Brain pericyte (primary cell): ENCODE results near the gene LKAAEAR1.

Experiments
- DNase-seq: peaks from one replicate; pipeline ENCODE4 v3.0.0-alpha.2; 2012; ENCODE audit warnings: low read depth, low spot score

Gene LKAAEAR1

GRCh38 chr20:64079273-64080012, 4.8 kb downstream of the LKAAEAR1 start, which contains the start of gene RGS19:
RGS19 (minus strand) TSS chr20:64079518; CDS start chr20:64076886, 2,632 bp downstream.
- no peak for DNase-seq

- DNase-seq, result no peak
Observed at GRCh38 chr20:64078934-64079272, 5.3 kb downstream of the LKAAEAR1 start.

GRCh38 chr20:64077876-64078551, 6.2 kb downstream of the LKAAEAR1 start:
- no peak for DNase-seq

GRCh38 chr20:64077541-64077875, 6.7 kb downstream of the LKAAEAR1 start:
- DNase-seq, result no peak

GRCh38 chr20:64077094-64077493, 7.1 kb downstream of the LKAAEAR1 start:
- no peak for DNase-seq

- DNase-seq, result no peak
Observed at GRCh38 chr20:64076061-64076997, 7.9 kb downstream of the LKAAEAR1 start.

GRCh38 chr20:64075556-64075955, 8.6 kb downstream of the LKAAEAR1 start:
- no peak for DNase-seq

GRCh38 chr20:64074963-64075362, 9.2 kb downstream of the LKAAEAR1 start:
- DNase-seq, result no peak

GRCh38 chr20:64074184-64074789, 9.9 kb downstream of the LKAAEAR1 start:
- no peak for DNase-seq

- DNase-seq, result no peak
Observed at GRCh38 chr20:64073476-64074183, 10.6 kb downstream of the LKAAEAR1 start.

GRCh38 chr20:64072498-64073063, 11.6 kb downstream of the LKAAEAR1 start:
- DNase-seq, result no peak

GRCh38 chr20:64071341-64072332, 12.6 kb downstream of the LKAAEAR1 start:
- no peak for DNase-seq

GRCh38 chr20:64070244-64070993, 13.8 kb downstream of the LKAAEAR1 start:
- DNase-seq, result no peak

- DNase-seq, result no peak
Observed at GRCh38 chr20:64069614-64070243, 14.5 kb downstream of the LKAAEAR1 start.

GRCh38 chr20:64069209-64069613, 15.0 kb downstream of the LKAAEAR1 start:
- no peak for DNase-seq

GRCh38 chr20:64068386-64069208, 15.6 kb downstream of the LKAAEAR1 start:
- no peak for DNase-seq

GRCh38 chr20:64067733-64068307, 16.4 kb downstream of the LKAAEAR1 start:
- DNase-seq, result no peak
